ENCODE measurements around the gene LYRM4.

The LYRM4 gene

GRCh38 chr6:5280920-5281319 is 20.2 kb upstream of the LYRM4 start:
- no peak for DNase-seq (ENCODE audit: low read depth)

GRCh38 chr6:5279891-5280338 is 19.2 kb upstream of the LYRM4 start:
- no peak for DNase-seq (ENCODE audit: low read depth)

DNA sequence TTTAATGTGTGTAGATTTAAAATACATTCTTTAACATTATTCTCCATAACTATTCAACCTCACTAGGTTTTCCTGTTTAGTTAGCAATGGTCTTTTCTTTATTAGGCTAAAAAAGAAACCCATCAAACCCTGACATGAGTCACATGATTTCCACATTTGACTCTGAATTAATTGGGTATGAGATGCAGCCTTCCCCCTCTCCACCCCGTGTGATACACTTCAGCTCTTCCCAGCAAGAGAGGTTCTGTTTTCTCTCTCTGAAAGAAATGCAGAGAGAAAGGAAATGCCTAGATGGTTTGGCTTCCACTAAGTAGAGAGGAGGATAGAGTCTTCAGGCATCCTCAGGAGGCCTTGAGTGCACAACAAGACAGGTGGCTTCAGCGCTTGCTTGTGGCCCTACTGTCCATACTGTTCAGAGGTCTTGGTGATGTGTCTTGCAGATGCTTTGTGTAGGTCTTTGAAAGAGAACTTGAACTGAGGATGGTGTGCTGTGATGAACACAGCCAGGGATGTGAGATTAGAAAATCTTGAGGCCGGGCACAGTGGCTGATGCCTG is 17.9 kb upstream of the LYRM4 start:
- DNase-seq (ENCODE audit: low read depth) = no peak

DNA sequence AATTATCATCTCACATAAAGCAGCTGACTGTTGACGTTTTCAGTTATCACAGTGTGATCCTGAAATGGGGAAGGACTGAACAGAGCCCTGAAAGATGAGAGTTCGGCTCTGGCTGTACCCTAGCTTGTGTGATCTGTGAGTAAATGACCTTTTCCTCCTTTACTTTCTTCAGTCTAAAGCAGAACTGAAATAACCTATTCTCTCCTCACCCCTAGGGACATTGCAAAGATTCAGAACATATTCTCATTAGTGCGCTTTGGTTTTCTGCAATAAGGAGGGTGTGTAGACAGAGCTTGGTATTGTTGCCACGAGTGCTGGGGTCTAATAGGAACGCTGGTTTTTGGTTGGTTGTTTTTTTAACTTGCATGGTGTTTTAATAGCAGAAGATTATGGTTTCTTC is 17.3 kb upstream of the LYRM4 start:
- DNase-seq (ENCODE audit: low read depth) = no peak

- no peak for DNase-seq (ENCODE audit: low read depth)
These were observed 16.8 kb upstream of the LYRM4 start for GRCh38 chr6:5277589-5277988.

GRCh38 chr6:5276581-5276980 is 15.8 kb upstream of the LYRM4 start:
- no peak for DNase-seq (ENCODE audit: low read depth)

DNA sequence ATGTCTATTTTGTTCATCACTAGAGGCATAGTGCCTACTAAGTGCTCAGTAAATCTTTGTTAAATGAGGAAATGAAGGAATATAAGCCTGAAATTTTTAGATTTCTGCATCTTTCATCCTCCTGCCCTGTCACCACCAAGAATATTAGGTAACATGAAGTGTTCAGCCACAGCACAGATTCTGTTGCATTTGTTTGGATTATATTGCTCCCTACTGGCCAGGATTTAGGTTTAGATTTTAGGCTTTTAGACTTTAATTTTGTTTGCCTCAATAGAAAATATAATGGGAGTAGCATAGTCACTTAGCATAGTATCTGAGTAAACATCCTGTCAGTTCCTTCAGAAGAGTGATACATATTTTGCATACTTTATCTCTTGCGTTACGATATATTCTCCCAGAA is 14.7 kb upstream of the LYRM4 start:
- DNase-seq (ENCODE audit: low read depth) = no peak

DNA sequence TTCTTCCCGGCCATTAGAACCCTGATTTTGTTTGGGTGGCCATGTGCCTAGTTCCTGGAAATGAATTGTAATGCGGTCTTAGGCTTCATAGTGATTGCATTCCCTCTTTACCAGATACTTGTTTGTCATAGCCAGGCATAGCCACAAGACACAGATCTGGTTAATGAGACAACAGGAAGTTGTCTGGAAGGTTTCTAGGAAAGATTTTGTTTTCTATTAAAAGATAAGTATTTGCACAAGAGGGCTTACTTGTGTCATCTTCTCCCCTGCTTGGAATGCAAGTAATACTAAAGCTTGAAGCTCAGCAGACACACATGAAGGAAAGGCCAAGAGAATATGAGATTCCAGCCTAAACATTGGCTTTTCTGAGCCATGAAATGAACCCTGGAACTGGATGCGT is 13.5 kb upstream of the LYRM4 start:
- no peak for DNase-seq (ENCODE audit: low read depth)

- no peak for DNase-seq (ENCODE audit: low read depth)
These were observed 11.2 kb upstream of the LYRM4 start for GRCh38 chr6:5271926-5272325.

- no peak for DNase-seq (ENCODE audit: low read depth)
These were observed 9.4 kb upstream of the LYRM4 start for GRCh38 chr6:5270093-5270680.

DNA sequence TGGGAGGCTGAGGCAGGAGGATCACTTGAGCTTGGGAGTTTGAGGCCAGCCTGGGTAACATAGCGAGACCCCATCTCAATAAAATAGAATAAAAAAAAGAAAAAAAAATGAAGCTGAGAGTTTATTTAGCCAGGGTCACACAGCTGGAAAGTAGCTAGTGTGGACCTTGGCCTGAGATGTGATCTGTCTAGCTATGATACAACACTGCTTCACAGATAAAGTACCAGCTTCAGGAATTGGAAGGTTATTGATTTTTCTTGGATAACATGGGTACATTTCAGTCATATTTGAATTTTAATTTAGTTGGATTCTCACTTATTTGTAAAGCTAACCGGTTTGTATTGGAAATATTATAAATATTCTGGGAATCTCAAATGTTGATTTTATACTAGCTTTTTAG is 5.7 kb upstream of the LYRM4 start:
- no peak for DNase-seq (ENCODE audit: low read depth)

- DNase-seq (ENCODE audit: low read depth) = no peak
These were observed 877 bp upstream of the LYRM4 start for GRCh38 chr6:5261545-5262109.

- DNase-seq (ENCODE audit: low read depth) = no peak
These were observed 584 bp downstream of the LYRM4 start for GRCh38 chr6:5260111-5260620.

GRCh38 chr6:5259428-5259827 is 1.3 kb downstream of the LYRM4 start:
- no peak for DNase-seq (ENCODE audit: low read depth)

DNA sequence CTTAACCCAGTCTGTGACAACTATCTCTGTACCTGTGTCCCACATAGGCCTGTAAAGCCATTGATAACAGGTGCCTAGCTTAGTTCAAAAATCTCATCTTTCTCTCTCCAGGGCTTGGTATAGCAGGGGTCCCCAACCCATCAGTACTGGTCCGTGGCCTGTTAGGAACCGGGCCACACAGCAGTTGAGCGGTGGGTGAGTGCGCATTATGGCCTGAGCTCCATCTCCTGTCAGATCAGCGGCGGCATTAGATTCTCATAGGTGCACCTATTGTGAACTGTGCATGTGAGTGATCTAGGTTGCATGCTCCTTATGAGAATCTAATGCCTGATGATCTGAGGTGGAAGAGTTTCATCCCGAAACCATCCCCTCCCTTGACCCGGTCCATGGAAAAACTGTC is 3.4 kb downstream of the LYRM4 start:
- DNase-seq (ENCODE audit: low read depth) = no peak

GRCh38 chr6:5256952-5257351 is 3.8 kb downstream of the LYRM4 start:
- DNase-seq (ENCODE audit: low read depth) = no peak

- DNase-seq (ENCODE audit: low read depth) = no peak
These were observed 9.8 kb downstream of the LYRM4 start for GRCh38 chr6:5250911-5251310.

DNA sequence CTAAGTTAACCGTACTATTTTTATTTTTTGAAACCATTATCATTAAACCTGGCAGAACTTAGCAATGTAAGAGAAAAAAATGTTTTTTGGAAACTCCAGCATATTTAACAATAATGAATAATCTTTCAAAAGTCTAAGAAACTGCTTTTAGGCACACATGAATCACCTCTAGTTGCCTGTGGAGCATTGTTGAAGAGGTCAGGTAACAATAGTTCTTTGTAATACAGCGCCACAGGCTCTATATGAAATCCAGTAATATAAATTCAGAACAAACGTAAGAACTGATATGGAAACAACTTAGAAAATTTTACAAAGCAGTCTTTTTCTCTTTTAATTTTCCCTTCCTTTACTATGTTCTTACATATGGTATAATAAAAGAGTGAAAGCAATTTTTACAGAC is 10.3 kb downstream of the LYRM4 start:
- DNase-seq (ENCODE audit: low read depth) = no peak

DNA sequence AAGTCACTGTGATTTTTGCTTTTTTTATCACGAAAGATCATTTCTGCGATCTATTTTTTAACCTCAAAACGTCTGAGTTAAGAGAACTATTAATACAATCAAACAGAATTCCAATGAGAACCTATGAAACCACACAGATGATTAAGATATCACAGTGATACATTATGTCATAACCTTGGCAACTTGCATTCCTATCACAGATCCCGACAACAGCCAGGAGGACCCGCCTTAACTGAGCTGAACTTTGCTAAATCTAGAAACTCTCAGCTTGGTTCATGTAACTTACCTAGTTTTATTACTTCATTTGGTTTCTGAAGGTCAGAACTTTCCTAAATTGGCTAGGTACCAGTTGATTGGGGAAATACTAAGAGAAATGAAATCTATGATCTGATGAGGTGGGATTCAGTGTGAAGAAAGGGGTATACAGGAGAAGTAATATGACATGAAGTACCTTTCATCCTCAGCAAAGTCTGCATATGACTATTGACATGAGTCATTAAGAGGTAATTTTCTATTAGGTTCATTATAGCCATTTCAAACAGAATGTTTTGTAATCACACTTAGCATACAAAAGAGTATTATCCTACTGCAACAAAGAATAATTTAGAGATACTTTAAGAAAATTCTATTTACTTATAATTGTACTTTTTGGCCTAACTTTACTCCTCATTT is 11.2 kb downstream of the LYRM4 start:
- DNase-seq (ENCODE audit: low read depth) = peak; percentile 11

DNA sequence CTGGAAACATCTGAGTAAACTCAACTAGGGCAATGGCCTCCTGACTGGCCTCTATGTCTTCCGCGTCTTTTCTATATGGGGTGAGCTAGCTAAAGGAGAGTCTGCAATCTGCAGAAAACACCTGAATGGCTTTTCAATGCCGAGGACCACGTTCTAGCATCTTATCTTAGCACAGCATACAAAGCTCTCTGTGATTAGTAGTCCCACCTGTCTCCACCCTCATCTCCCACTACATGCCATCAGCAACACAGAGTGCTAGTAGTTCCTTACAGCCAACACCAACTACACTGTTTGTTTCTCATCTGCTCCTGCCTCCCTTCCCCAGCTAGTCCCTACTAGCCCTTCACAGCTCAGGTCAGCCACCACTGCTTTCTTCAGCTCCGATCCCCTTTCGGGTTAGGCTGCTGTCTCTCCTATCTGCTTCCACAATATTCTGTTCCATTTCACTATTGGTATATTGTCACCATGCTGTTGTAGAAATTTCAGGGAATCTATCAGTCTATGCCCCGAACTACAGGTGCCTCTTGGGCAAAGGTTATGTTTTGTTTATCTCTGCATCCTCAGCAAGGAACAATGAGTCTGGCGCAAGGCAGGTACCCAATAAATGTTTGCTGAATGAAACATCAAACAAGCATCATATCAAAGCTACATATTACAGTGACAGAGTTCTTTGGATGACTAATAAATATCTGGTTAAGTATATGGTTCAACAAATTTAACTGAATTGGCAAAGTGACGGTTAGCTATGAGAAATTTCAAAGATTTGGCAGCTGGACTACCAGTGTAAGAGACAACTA is 12.2 kb downstream of the LYRM4 start:
- DNase-seq (ENCODE audit: low read depth) = no peak

- no peak for DNase-seq (ENCODE audit: low read depth)
These were observed 13.5 kb downstream of the LYRM4 start for GRCh38 chr6:5247201-5247600.

All from non-pigmented ciliary epithelial cell (primary cell).